HepG2 (cell line): ENCODE data around the gene CAP2. TPM values are rescaled to one million over a fixed set of nuclear protein-coding genes. Genes with fewer than 3 reads are reported as not detected.

Experiments
- ARID2 ChIP-seq: sonication (generic); formaldehyde crosslinking; IDR thresholded peaks from 2 replicates; pipeline ENCODE4 v1.8.1; 2022; ENCODE audit warnings: mild to moderate bottlenecking, missing genetic modification reagents, borderline replicate concordance
- FOSL2 ChIP-seq: sonication (generic); formaldehyde crosslinking; IDR thresholded peaks from 2 replicates; pipeline ENCODE4 v1.4.0; 2020; ENCODE audit warnings: missing genetic modification reagents
- FOXC1 ChIP-seq: sonication (generic); formaldehyde crosslinking; IDR thresholded peaks from 2 replicates; pipeline ENCODE4 v1.8.0; 2022; ENCODE audit warnings: mild to moderate bottlenecking, missing genetic modification reagents, borderline replicate concordance
- HNF1B ChIP-seq: sonication (generic); formaldehyde crosslinking; IDR thresholded peaks from 2 replicates; pipeline ENCODE4 v1.5.1; 2020; ENCODE audit warnings: mild to moderate bottlenecking, moderate library complexity, missing genetic modification reagents
- IRF9 ChIP-seq: sonication (generic); formaldehyde crosslinking; IDR thresholded peaks from 2 replicates; pipeline ENCODE4 v1.8.0; 2022; ENCODE audit warnings: missing genetic modification reagents, mild to moderate bottlenecking, borderline replicate concordance
- MIER3 ChIP-seq: IDR thresholded peaks from 2 replicates; pipeline ENCODE4 v1.6.1; 2016; ENCODE audit warnings: missing compliant biosample characterization, borderline replicate concordance
- NONO ChIP-seq, 2 experiments: fragments of 450-650 bp in 1 of 2; sonication (generic) in 1 of 2; formaldehyde crosslinking in 1 of 2; IDR thresholded peaks in 1 of 2; conservative IDR thresholded peaks in 1 of 2; 2 replicates each; pipeline versions ENCODE4 v1.6.1 to v1.8.0; 2017 to 2022; ENCODE audit warnings: mild to moderate bottlenecking in 1 of 2, missing genetic modification reagents in 1 of 2, moderate library complexity in 1 of 2
- POGZ ChIP-seq: sonication (generic); formaldehyde crosslinking; IDR thresholded peaks from 2 replicates; pipeline ENCODE4 v1.4.0; 2020; ENCODE audit warnings: mild to moderate bottlenecking, missing genetic modification reagents
- WIZ ChIP-seq: sonication (generic); formaldehyde crosslinking; IDR thresholded peaks from 2 replicates; pipeline ENCODE4 v1.5.1; 2020; ENCODE audit warnings: mild to moderate bottlenecking, missing genetic modification reagents
- ZC3H13 ChIP-seq: sonication (generic); formaldehyde crosslinking; IDR thresholded peaks from 2 replicates; pipeline ENCODE4 v1.8.1; 2023; ENCODE audit warnings: mild to moderate bottlenecking, missing genetic modification reagents, moderate library complexity
- ZNF274 ChIP-seq: sonication (generic); formaldehyde crosslinking; IDR thresholded peaks from 2 replicates; pipeline ENCODE4 v1.5.1; 2020; ENCODE audit warnings: mild to moderate bottlenecking, missing genetic modification reagents
- ZNF407 ChIP-seq: sonication (generic); formaldehyde crosslinking; IDR thresholded peaks from one replicate; pipeline ENCODE4 v1.5.1; 2020; ENCODE audit warnings: mild to moderate bottlenecking, missing genetic modification reagents; ENCODE audit errors: not compliant biosample characterization
- ZNF512 ChIP-seq: sonication (generic); formaldehyde crosslinking; IDR thresholded peaks from 2 replicates; pipeline ENCODE4 v1.4.0; 2020; ENCODE audit warnings: mild to moderate bottlenecking, missing genetic modification reagents
- ZSCAN25 ChIP-seq: sonication (generic); formaldehyde crosslinking; IDR thresholded peaks from 2 replicates; pipeline ENCODE4 v1.8.0; 2022; ENCODE audit warnings: mild to moderate bottlenecking, missing genetic modification reagents
- polyA plus RNA-seq, 8 experiments: library from polyadenylated mRNA; depleted of rRNA in 3 of 8; stranded (reverse) in 7 of 8; unstranded in 1 of 8; fragments of >200 nt; fragmentation: Illumina TruSeq in 4 of 8; extraction: Trizol in 4 of 8; gene quantifications; 2 replicates each; pipeline versions ENCODE4 v1.2.1 to v1.2.3, GENCODE V29; 2011 to 2016; ENCODE audit warnings: low read depth in 4 of 8, missing spikeins in 1 of 8, mixed read lengths in 1 of 8; ENCODE audit not compliant: insufficient read depth in 1 of 8
- total RNA-seq, 5 experiments: library from RNA; depleted of rRNA; stranded (reverse); fragments of >200 nt; fragmentation: Illumina TruSeq; extraction: Trizol; gene quantifications; 2 replicates each; pipeline ENCODE4 v1.2.3, GENCODE V29; 2016; ENCODE audit warnings: low read depth in 1 of 5

Gene CAP2
- total and polyA plus RNA-seq, 2 of the 13 experiments (the other 11 are each of a cell fraction or from before 2014, with no cell fraction given), result 7.9 to 53.1 TPM

GRCh38 chr6:17392978-17393891, at the start of gene CAP2 (continued):
- TF ChIP-seq HNF1B (CRISPR knock-in tag), result peak; percentile 84
- TF ChIP-seq FOSL2 (CRISPR knock-in tag), result peak; percentile 69; the same call in 1 of the 2 replicates
- no peak for TF ChIP-seq NONO (IDR thresholded peaks at IDR 0.05)
- peak; percentile 70 for TF ChIP-seq NONO (CRISPR knock-in tag; conservative IDR thresholded peaks at IDR 0.05)
- TF ChIP-seq POGZ (CRISPR knock-in tag), result peak; percentile 61
- TF ChIP-seq WIZ, result peak; percentile 51; the same call in 1 of the 2 replicates
- peak; percentile 63; the same call in 1 of the 2 replicates for TF ChIP-seq ZSCAN25 (CRISPR knock-in tag)
- peak; percentile 66; the same call in 1 of the 2 replicates for TF ChIP-seq ZC3H13 (CRISPR knock-in tag)
- 0 out of 2 replicates have a peak, but pooled peaks have one; percentile 65 for TF ChIP-seq ARID2 (CRISPR knock-in tag)
- 0 out of 2 replicates have a peak, but pooled peaks have one; percentile 31 for TF ChIP-seq MIER3 (CRISPR knock-in tag)
- peak; percentile 68; the same call in 1 of the 2 replicates for TF ChIP-seq ZNF512 (CRISPR knock-in tag)
- peak; percentile 61 for TF ChIP-seq ZNF407
- peak; percentile 84; the same call in 1 of the 2 replicates for TF ChIP-seq FOXC1
- TF ChIP-seq IRF9, result peak; percentile 81
- TF ChIP-seq ZNF274 (CRISPR knock-in tag), result peak; percentile 79; the same call in 1 of the 2 replicates
